ENCODE measurements around the gene DTX2.
"Not testable (repeated sequence)": the region's sequence is repeated elsewhere in the genome, so short reads cannot be mapped to it uniquely, and the experiment has no call there.

- not testable (repeated sequence) for TF ChIP-seq POLR2A (IDR thresholded peaks at IDR 0.05; ENCODE audit: low read length); GATA1 (IDR thresholded peaks at IDR 0.05; ENCODE audit: low read depth, low read length)
These were observed 18.7 kb upstream of the DTX2 start for GRCh38 chr7:76442664-76443446.
